ENCODE measurements around the gene DNAH2. TPM values are rescaled to one million over a fixed set of nuclear protein-coding genes. Genes with fewer than 3 reads are reported as not detected.

The DNAH2 gene
- total RNA-seq, 2 experiments from 2014 or later: not detected

- TF ChIP-seq CTCF (IDR thresholded peaks at IDR 0.05): no peak
- H3K27ac Mint-ChIP-seq: no peak overlapping the region
- ChIA-PET CTCF (interaction anchor here (0.9 to 6.1 kb wide), 3 partner anchors 15 to 139 kb away, joined by 3 to 42 read pairs (median 3); partner anchors contain the start of gene NAA38), POLR2A (no interaction called here)
- no peak overlapping the region for H3K4me3 Mint-ChIP-seq
- peaks cover 4% of the 10 kb centered on the region for H3K4me1 Mint-ChIP-seq (ENCODE audit: low read depth)
- intact Hi-C loops (cut with micrococcal nuclease): no loop called here
- peaks cover 18% of the 10 kb centered on the region for H3K36me3 Mint-ChIP-seq (ENCODE audit: low read depth)
- ATAC-seq: no peak
- DNase-seq: no peak
- no peaks in the 10 kb centered on the region for H3K9me3 Mint-ChIP-seq
- H3K27me3 Mint-ChIP-seq: no peaks in the 10 kb centered on the region
These were observed 160.7 kb downstream of the DNAH2 start for GRCh38 chr17:7878234-7878633.

- ChIA-PET POLR2A (interaction anchor here (1.1 kb wide), 1 partner anchor 9 kb away, joined by 3 read pairs; the partner anchor contains the start of gene CHD3), CTCF (interaction anchor here (1.8 kb wide), 1 partner anchor 19 kb away, joined by 8 read pairs; no protein-coding TSS in a partner anchor)
- TF ChIP-seq CTCF (IDR thresholded peaks at IDR 0.05): no peak
- Mint-ChIP-seq H3K4me3 (no peak overlapping the region), H3K36me3 (ENCODE audit: low read depth) (peaks cover 8% of the 10 kb centered on the region), H3K27me3 (no peaks in the 10 kb centered on the region), H3K27ac (no peak overlapping the region), H3K4me1 (ENCODE audit: low read depth) (peaks cover 4% of the 10 kb centered on the region), H3K9me3 (no peaks in the 10 kb centered on the region)
- ATAC-seq: no peak
- intact Hi-C loops (cut with micrococcal nuclease): no loop called here
- no peak for DNase-seq
These were observed 162.7 kb downstream of the DNAH2 start for GRCh38 chr17:7880076-7880868.

GRCh38 chr17:7881276-7882054 lies 163.9 kb downstream of the DNAH2 start:
- no peaks in the 10 kb centered on the region for H3K27me3 Mint-ChIP-seq
- no peak overlapping the region for H3K4me3 Mint-ChIP-seq

GRCh38 chr17:7882068-7882467 lies 164.5 kb downstream of the DNAH2 start:
- Mint-ChIP-seq H3K9me3 (no peaks in the 10 kb centered on the region), H3K4me3 (no peak overlapping the region), H3K4me1 (ENCODE audit: low read depth) (peaks cover 2% of the 10 kb centered on the region), H3K36me3 (ENCODE audit: low read depth) (peaks cover 5% of the 10 kb centered on the region), H3K27me3 (no peaks in the 10 kb centered on the region), H3K27ac (no peak overlapping the region)
- POLR2A ChIA-PET: interaction anchor here (2.1 kb wide), 1 partner anchor 9 kb away, joined by 12 read pairs; no protein-coding TSS in a partner anchor
- DNase-seq: no peak
- CTCF ChIA-PET: interaction anchor here (0.8 to 2.1 kb wide), 3 partner anchors 11 to 108 kb away, joined by 3 to 10 read pairs (median 8); no protein-coding TSS in a partner anchor
- TF ChIP-seq CTCF (IDR thresholded peaks at IDR 0.05): no peak
- no peak for ATAC-seq
- intact Hi-C loops (cut with micrococcal nuclease): no loop called here

More at GRCh38 chr17:7881276-7882054, 163.9 kb downstream of the DNAH2 start:
- intact Hi-C loops (cut with micrococcal nuclease): no loop called here
- ATAC-seq (no peak), DNase-seq (no peak)
- CTCF ChIA-PET: no interaction called here
- peaks cover 2% of the 10 kb centered on the region for H3K4me1 Mint-ChIP-seq (ENCODE audit: low read depth)
- POLR2A ChIA-PET: no interaction called here
- H3K27ac Mint-ChIP-seq: no peak overlapping the region
- H3K9me3 Mint-ChIP-seq: no peaks in the 10 kb centered on the region
- TF ChIP-seq CTCF (IDR thresholded peaks at IDR 0.05): no peak
- peaks cover 6% of the 10 kb centered on the region for H3K36me3 Mint-ChIP-seq (ENCODE audit: low read depth)
